ENCODE results near the gene INPP5D.

INPP5D gene

DNA sequence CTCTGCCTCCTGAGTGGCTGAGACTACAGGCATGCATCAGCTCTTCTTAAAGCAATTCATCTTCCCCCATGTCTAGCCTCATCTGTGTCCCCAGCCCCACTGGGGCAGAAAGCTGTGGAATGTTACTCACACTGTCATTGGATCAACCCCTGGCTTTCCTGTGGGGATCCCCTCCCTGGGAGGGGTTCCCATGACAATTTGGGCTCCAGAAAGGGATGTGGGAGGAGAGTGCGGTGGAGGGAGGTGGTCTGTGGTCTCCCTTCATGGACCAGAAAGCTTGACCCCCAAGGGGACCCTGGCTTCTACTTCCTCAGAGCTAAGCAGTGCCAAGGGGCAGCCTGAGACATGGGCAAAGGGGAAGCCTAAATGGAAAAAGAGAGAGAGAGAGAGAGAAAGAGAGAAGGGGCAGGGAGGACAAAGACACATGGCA, 48.4 kb upstream of the INPP5D start:
- Histone ChIP-seq H3K4me3 (ENCODE audit: low read depth in 1 of 2, low read length in 2 of 2) (no peak overlapping the region), H3K27ac (ENCODE audit: low read length) (no peak overlapping the region), H2AFZ (ENCODE audit: low read depth, low read length) (no peak overlapping the region), H3K9me3 (ENCODE audit: insufficient read depth, low read length, severe bottlenecking) (no peaks in the 10 kb centered on the region), H3K36me3 (ENCODE audit: insufficient read depth, low read length) (no peaks in the 10 kb centered on the region), H3K4me1 (ENCODE audit: insufficient read depth, low read length) (no peaks in the 10 kb centered on the region), H4K20me1 (ENCODE audit: insufficient read depth, low read length) (no peaks in the 10 kb centered on the region), H3K9ac (ENCODE audit: low read depth, low read length) (no peak overlapping the region), H3K79me2 (ENCODE audit: insufficient read depth, low read length) (no peaks in the 10 kb centered on the region), H3K4me2 (ENCODE audit: insufficient read depth, low read length) (no peak overlapping the region), H3K27me3 (ENCODE audit: insufficient read depth, low read length, poor library complexity) (no peaks in the 10 kb centered on the region)
- ATAC-seq (ENCODE audit: insufficient read depth, low read depth) (no peak), DNase-seq (no peak)
- TF ChIP-seq CTCF (IDR thresholded peaks at IDR 0.05; ENCODE audit: borderline replicate concordance, extremely low read depth, low read length, poor library complexity, severe bottlenecking) (no peak), EZH2 (IDR thresholded peaks at IDR 0.05; ENCODE audit: borderline replicate concordance, low read depth, low read length, severe bottlenecking) (no peak)

- Histone ChIP-seq H3K79me2 (ENCODE audit: insufficient read depth, low read length) (no peaks in the 10 kb centered on the region), H3K27ac (ENCODE audit: low read length) (no peak overlapping the region), H3K4me2 (ENCODE audit: insufficient read depth, low read length) (no peak overlapping the region), H2AFZ (ENCODE audit: low read depth, low read length) (no peak overlapping the region), H3K9me3 (ENCODE audit: insufficient read depth, low read length, severe bottlenecking) (no peaks in the 10 kb centered on the region), H3K4me3 (ENCODE audit: low read depth in 1 of 2, low read length in 2 of 2) (no peak overlapping the region), H3K9ac (ENCODE audit: low read depth, low read length) (no peak overlapping the region), H3K27me3 (ENCODE audit: insufficient read depth, low read length, poor library complexity) (no peaks in the 10 kb centered on the region), H4K20me1 (ENCODE audit: insufficient read depth, low read length) (no peaks in the 10 kb centered on the region), H3K4me1 (ENCODE audit: insufficient read depth, low read length) (no peaks in the 10 kb centered on the region), H3K36me3 (ENCODE audit: insufficient read depth, low read length) (no peaks in the 10 kb centered on the region)
- DNase-seq (no peak), ATAC-seq (ENCODE audit: insufficient read depth, low read depth) (no peak)
- TF ChIP-seq CTCF (IDR thresholded peaks at IDR 0.05; ENCODE audit: borderline replicate concordance, extremely low read depth, low read length, poor library complexity, severe bottlenecking): no peak
- no peak for TF ChIP-seq EZH2 (IDR thresholded peaks at IDR 0.05; ENCODE audit: borderline replicate concordance, low read depth, low read length, severe bottlenecking)
Measured at GRCh38 chr2:233012301-233012971, 47.7 kb upstream of the INPP5D start.

GRCh38 chr2:233013027-233013461, 47.1 kb upstream of the INPP5D start, which contains the start of gene NGEF:
TSS of gene NGEF (minus strand) at chr2:233013256. CDS start at chr2:232974890, 38,366 bp downstream.
- Histone ChIP-seq H3K9ac (ENCODE audit: low read depth, low read length) (no peak within 1 kb of the TSS), H2AFZ (ENCODE audit: low read depth, low read length) (no peak within 1 kb of the TSS), H3K4me3 (ENCODE audit: low read depth in 1 of 2, low read length in 2 of 2) (no peak within 1 kb of the TSS), H3K4me2 (ENCODE audit: insufficient read depth, low read length) (no peak within 1 kb of the TSS), H3K79me2 (ENCODE audit: insufficient read depth, low read length) (no peaks in the 10 kb centered on the region), H3K27ac (ENCODE audit: low read length) (no peak within 1 kb of the TSS), H3K36me3 (ENCODE audit: insufficient read depth, low read length) (no peaks in the 10 kb centered on the region), H3K9me3 (ENCODE audit: insufficient read depth, low read length, severe bottlenecking) (no peaks in the 10 kb centered on the region), H3K4me1 (ENCODE audit: insufficient read depth, low read length) (no peaks in the 10 kb centered on the region), H4K20me1 (ENCODE audit: insufficient read depth, low read length) (no peaks in the 10 kb centered on the region), H3K27me3 (ENCODE audit: insufficient read depth, low read length, poor library complexity) (no peaks in the 10 kb centered on the region)
- TF ChIP-seq EZH2 (IDR thresholded peaks at IDR 0.05; ENCODE audit: borderline replicate concordance, low read depth, low read length, severe bottlenecking) (no peak), CTCF (IDR thresholded peaks at IDR 0.05; ENCODE audit: borderline replicate concordance, extremely low read depth, low read length, poor library complexity, severe bottlenecking) (no peak)
- ATAC-seq (ENCODE audit: insufficient read depth, low read depth): no peak
- DNase-seq: no peak
